RWPE2 (cell line): ENCODE data around the gene CFAP53.

Source experiments
- ATAC-seq: fragments of 200-7000 bp; cut with Tn5 transposase; 3 replicates; pipeline ENCODE4 v1.9.1; 2021; ENCODE audit warnings: low read depth
- DNase-seq: peaks from one replicate; pipeline ENCODE4 v3.0.0-alpha.2; 2020; ENCODE audit warnings: low spot score
- H3K27ac ChIP-seq: fragments of 450-650 bp; 2 replicates; pipeline ENCODE4 v1.5.1; 2017; ENCODE audit warnings: mild to moderate bottlenecking; ENCODE audit not compliant: poor library complexity, severe bottlenecking
- H3K27me3 ChIP-seq: fragments of 250-450 bp; sonication (Bioruptor Pico); 2 replicates; pipeline ENCODE4 v1.5.1; 2021; ENCODE audit warnings: mild to moderate bottlenecking, moderate library complexity; ENCODE audit not compliant: insufficient read depth, poor library complexity, severe bottlenecking
- H3K36me3 ChIP-seq: fragments of 250-450 bp; sonication (Bioruptor Pico); 2 replicates; pipeline ENCODE4 v1.5.1; 2020; ENCODE audit warnings: low read depth, mild to moderate bottlenecking, moderate library complexity
- H3K4me1 ChIP-seq: fragments of 250-450 bp; sonication (Bioruptor Pico); 2 replicates; pipeline ENCODE4 v1.5.1; 2021; ENCODE audit warnings: mild to moderate bottlenecking, moderate library complexity; ENCODE audit not compliant: insufficient read depth, poor library complexity, severe bottlenecking
- H3K4me3 ChIP-seq: fragments of 250-450 bp; sonication (Bioruptor Pico); 2 replicates; pipeline ENCODE4 v1.5.1; 2021; ENCODE audit warnings: mild to moderate bottlenecking, moderate library complexity; ENCODE audit not compliant: severe bottlenecking
- H3K9me3 ChIP-seq: fragments of 250-450 bp; sonication (Bioruptor Pico); 2 replicates; pipeline ENCODE4 v1.5.1; 2021; ENCODE audit warnings: mild to moderate bottlenecking, moderate library complexity; ENCODE audit not compliant: severe bottlenecking
- TF ChIP-seq, protein P1 (sequence below): fragments of 450-650 bp; IDR thresholded peaks from one replicate; pipeline ENCODE4 v1.5.1; 2017; ENCODE audit warnings: mild to moderate bottlenecking, moderate library complexity; ENCODE audit not compliant: poor library complexity, severe bottlenecking

CFAP53 gene

DNA sequence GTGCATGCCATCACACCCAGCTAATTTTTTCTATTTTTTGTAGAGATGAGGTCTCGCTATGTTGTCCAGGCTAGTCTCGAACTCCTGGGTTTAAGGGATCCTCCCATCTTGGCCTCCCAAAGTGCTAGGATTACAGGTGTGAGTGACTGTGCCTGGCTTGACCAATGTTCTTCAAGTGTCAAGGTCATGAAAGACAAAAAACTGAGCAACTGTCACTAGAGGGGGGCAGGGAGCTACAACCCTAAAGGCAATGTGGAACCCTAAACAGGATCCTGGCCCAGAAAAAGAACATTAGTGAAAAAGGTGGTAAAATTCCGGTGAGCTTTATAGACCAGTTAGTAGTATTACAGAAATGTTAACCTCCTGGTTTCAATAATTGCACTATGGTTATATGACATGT, 78.6 kb downstream of the CFAP53 start:
- Histone ChIP-seq H3K36me3 (no peaks in the 10 kb centered on the region), H3K9me3 (no peaks in the 10 kb centered on the region), H3K27ac (no peak overlapping the region), H3K4me1 (peaks cover 9% of the 10 kb centered on the region), H3K4me3 (no peak overlapping the region), H3K27me3 (no peaks in the 10 kb centered on the region)
- DNase-seq = no peak
- ATAC-seq = no peak
- TF ChIP-seq, protein P1, sequence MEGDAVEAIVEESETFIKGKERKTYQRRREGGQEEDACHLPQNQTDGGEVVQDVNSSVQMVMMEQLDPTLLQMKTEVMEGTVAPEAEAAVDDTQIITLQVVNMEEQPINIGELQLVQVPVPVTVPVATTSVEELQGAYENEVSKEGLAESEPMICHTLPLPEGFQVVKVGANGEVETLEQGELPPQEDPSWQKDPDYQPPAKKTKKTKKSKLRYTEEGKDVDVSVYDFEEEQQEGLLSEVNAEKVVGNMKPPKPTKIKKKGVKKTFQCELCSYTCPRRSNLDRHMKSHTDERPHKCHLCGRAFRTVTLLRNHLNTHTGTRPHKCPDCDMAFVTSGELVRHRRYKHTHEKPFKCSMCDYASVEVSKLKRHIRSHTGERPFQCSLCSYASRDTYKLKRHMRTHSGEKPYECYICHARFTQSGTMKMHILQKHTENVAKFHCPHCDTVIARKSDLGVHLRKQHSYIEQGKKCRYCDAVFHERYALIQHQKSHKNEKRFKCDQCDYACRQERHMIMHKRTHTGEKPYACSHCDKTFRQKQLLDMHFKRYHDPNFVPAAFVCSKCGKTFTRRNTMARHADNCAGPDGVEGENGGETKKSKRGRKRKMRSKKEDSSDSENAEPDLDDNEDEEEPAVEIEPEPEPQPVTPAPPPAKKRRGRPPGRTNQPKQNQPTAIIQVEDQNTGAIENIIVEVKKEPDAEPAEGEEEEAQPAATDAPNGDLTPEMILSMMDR = no peak

DNA sequence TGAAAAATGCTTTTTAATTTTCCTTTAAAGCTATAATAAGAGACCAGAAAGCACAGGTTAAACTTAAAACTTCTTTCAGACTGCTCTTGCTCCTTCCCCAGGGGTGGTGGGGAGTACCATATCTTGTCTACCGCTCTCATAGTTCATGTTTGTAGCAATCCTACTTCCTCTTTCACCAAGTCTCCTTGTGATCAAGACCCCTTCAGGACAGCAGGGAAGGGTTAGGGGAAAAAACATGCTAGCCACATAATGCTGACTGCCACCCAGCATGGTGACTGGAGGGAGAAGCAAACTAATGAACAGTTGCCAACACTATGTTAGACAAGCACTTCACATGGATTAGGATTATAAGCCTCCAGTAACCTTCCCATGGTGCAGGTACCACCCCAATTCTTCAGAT, 79.9 kb downstream of the CFAP53 start:
- TF ChIP-seq, protein P1 = no peak
- ATAC-seq (no peak), DNase-seq (no peak)
- Histone ChIP-seq H3K27me3 (no peaks in the 10 kb centered on the region), H3K27ac (no peak overlapping the region), H3K4me3 (no peak overlapping the region), H3K4me1 (peaks cover 9% of the 10 kb centered on the region), H3K36me3 (no peaks in the 10 kb centered on the region), H3K9me3 (no peaks in the 10 kb centered on the region)

DNA sequence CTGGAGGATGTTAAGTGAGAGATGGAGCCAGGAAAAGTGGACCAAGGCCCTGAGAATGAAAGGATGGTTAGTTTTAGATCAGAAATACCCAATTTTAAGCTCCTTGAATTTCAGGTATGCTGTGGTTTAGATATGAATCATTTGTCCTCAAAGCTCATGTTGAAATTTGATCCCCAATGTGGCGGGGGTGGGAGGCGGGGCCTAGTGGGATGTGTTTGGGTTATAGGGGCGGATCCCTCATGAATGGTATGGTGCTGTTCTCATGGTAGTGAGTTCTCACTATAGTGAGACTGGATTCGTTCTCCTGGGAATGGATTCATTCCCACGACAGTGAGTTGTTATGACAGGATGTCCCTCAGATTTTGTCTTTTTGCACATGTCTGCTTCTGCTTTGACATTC, 82.7 kb downstream of the CFAP53 start:
- no peak overlapping the region for H3K27ac ChIP-seq
- peaks cover 4% of the 10 kb centered on the region for H3K4me1 ChIP-seq
- no peaks in the 10 kb centered on the region for H3K9me3 ChIP-seq
- ATAC-seq (peak; percentile 95), DNase-seq (no peak)
- H3K4me3 ChIP-seq = no peak overlapping the region
- TF ChIP-seq, protein P1 = no peak
- no peaks in the 10 kb centered on the region for H3K27me3 ChIP-seq
- no peaks in the 10 kb centered on the region for H3K36me3 ChIP-seq

DNA sequence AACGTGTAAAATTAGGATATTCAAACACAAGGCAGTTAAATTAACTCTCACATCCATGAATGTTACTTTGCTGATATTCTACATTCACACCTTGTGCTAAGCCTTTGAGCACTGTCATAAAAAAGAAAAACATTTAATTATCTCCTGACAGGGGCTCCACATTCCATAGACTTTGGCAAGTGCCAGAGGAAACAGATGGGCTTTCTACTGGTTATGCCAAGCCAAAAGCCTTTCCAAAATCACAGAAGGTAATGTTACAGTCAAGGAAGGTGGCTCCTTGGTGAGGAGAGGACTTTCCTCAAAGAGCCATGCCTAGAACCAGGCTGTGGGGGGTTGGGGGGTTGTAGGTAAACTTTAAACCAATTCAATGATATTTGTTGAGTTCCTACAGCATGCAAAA, 83.8 kb downstream of the CFAP53 start:
- ATAC-seq = no peak

DNA sequence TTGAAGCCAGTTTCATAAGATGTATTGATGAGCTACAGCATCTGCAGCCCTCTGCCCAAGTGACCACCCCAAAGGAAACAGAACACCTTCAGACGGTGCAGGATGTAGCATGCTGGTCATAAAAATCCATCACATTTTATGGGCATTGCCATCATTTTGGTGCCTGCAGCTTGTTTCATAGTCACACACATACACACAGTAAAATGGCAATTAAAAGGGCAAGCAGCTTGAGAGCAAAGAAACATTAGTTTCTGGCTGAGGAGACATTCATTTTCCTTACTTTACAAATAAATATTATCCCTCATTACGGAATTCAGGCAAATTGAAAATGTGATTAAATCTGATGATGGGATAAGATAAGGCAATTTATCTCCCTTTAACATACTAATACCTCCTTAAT, 84.7 kb downstream of the CFAP53 start:
- peaks cover 4% of the 10 kb centered on the region for H3K4me1 ChIP-seq
- H3K4me3 ChIP-seq = no peak overlapping the region
- TF ChIP-seq, protein P1 = no peak
- no peaks in the 10 kb centered on the region for H3K27me3 ChIP-seq
- H3K9me3 ChIP-seq = no peaks in the 10 kb centered on the region
- ATAC-seq (no peak), DNase-seq (no peak)
- H3K27ac ChIP-seq = no peak overlapping the region
- H3K36me3 ChIP-seq = no peaks in the 10 kb centered on the region

More for the DNA sequence above, 83.8 kb downstream of the CFAP53 start:
- no peaks in the 10 kb centered on the region for H3K36me3 ChIP-seq
- DNase-seq = no peak
- H3K4me3 ChIP-seq = no peak overlapping the region
- H3K27ac ChIP-seq = no peak overlapping the region
- TF ChIP-seq, protein P1 = no peak
- no peaks in the 10 kb centered on the region for H3K9me3 ChIP-seq
- H3K4me1 ChIP-seq = peaks cover 4% of the 10 kb centered on the region
- H3K27me3 ChIP-seq = no peaks in the 10 kb centered on the region
